Measurements from ENCODE around the gene FRMD4B.
"Not testable (repeated sequence)": the region's sequence is repeated elsewhere in the genome, so short reads cannot be mapped to it uniquely, and the experiment has no call there.

The FRMD4B gene

DNA sequence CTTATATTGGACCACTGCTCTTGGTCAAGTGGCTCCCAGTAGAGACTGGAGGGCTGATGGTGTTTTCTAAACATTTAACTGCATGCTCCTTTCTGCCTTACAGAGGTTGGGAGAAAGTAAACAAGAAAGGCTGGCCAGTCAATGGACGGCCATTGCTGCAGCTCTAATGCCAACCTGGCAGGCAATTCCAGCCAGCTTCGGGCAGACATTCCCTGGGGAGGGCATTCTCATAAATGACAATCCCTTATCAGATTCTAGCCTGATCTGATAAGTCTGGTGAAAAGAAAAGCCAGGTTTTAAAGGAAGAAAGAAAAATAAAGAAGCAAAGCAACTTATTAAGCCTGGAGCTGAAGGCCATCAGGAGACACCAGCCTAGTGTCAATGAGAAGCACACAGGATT, 60.7 kb downstream of the FRMD4B start:
- Histone ChIP-seq H3K4me2 (no peak overlapping the region), H3K36me3 (ENCODE audit: insufficient read depth) (no peaks in the 10 kb centered on the region), H2AFZ (ENCODE audit: low read depth) (no peak overlapping the region), H4K20me1 (ENCODE audit: insufficient read depth) (no peaks in the 10 kb centered on the region), H3K79me2 (ENCODE audit: insufficient read depth, low read depth) (no peaks in the 10 kb centered on the region), H3K4me1 (ENCODE audit: low read depth, poor library complexity, severe bottlenecking) (peaks cover 37% of the 10 kb centered on the region), H3K9ac (no peak overlapping the region), H3K27me3 (ENCODE audit: insufficient read depth, low read depth) (no peaks in the 10 kb centered on the region; the same call in 1 of the 2 replicates), H3K4me3 (IDR thresholded peaks at IDR 0.05; ENCODE audit: insufficient read depth, low read depth, low read length) (no peak overlapping the region), H3K27ac (no peak overlapping the region)
- TF ChIP-seq, protein P1, sequence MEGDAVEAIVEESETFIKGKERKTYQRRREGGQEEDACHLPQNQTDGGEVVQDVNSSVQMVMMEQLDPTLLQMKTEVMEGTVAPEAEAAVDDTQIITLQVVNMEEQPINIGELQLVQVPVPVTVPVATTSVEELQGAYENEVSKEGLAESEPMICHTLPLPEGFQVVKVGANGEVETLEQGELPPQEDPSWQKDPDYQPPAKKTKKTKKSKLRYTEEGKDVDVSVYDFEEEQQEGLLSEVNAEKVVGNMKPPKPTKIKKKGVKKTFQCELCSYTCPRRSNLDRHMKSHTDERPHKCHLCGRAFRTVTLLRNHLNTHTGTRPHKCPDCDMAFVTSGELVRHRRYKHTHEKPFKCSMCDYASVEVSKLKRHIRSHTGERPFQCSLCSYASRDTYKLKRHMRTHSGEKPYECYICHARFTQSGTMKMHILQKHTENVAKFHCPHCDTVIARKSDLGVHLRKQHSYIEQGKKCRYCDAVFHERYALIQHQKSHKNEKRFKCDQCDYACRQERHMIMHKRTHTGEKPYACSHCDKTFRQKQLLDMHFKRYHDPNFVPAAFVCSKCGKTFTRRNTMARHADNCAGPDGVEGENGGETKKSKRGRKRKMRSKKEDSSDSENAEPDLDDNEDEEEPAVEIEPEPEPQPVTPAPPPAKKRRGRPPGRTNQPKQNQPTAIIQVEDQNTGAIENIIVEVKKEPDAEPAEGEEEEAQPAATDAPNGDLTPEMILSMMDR (conservative IDR thresholded peaks at IDR 0.05; ENCODE audit: low read depth, low read length): no peak

DNA sequence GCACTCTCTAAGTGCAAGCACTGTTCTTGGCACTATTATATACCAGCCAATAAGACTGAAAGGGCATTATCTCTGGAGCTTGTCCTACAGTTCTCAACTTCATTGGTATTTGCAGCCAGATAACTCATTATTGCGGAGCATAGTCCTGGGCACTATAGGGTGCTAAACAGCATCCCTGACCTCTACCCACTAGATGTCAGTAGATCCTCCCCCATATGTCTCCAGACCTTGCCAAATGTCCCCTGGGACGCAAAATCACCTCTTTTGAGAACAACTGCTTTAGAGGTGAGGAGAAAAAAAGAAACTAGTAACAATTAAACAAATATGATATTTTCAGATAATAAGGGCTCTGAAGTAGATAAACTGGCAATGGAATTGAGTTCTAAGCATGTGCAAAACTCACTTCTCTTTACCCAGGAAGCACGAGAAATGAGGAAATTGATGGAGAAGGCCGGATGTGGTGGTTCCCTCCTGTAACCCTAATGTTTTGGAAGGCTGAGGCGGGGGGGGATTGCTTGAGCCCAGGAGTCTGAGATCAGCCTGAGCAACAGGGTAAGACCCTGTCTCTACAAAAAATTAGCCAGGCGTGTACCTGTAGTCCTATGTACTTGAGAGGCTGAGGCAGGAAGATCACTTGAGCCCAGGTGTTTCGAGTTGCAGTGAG, 61.4 kb downstream of the FRMD4B start:
- no peaks in the 10 kb centered on the region for H4K20me1 ChIP-seq (ENCODE audit: insufficient read depth)
- no peaks in the 10 kb centered on the region; the same call in 1 of the 2 replicates for H3K27me3 ChIP-seq (ENCODE audit: insufficient read depth, low read depth)
- peaks cover 38% of the 10 kb centered on the region for H3K4me1 ChIP-seq (ENCODE audit: low read depth, poor library complexity, severe bottlenecking)
- TF ChIP-seq, protein P1 (conservative IDR thresholded peaks at IDR 0.05; ENCODE audit: low read depth, low read length): peak; percentile 34; the same call in 1 of the 2 replicates
- no peak overlapping the region for H2AFZ ChIP-seq (ENCODE audit: low read depth)
- H3K4me3 ChIP-seq (IDR thresholded peaks at IDR 0.05; ENCODE audit: insufficient read depth, low read depth, low read length): no peak overlapping the region
- H3K27ac ChIP-seq: no peak overlapping the region
- no peaks in the 10 kb centered on the region for H3K79me2 ChIP-seq (ENCODE audit: insufficient read depth, low read depth)
- H3K9ac ChIP-seq: no peak overlapping the region
- H3K4me2 ChIP-seq: no peak overlapping the region
- no peaks in the 10 kb centered on the region for H3K36me3 ChIP-seq (ENCODE audit: insufficient read depth)

DNA sequence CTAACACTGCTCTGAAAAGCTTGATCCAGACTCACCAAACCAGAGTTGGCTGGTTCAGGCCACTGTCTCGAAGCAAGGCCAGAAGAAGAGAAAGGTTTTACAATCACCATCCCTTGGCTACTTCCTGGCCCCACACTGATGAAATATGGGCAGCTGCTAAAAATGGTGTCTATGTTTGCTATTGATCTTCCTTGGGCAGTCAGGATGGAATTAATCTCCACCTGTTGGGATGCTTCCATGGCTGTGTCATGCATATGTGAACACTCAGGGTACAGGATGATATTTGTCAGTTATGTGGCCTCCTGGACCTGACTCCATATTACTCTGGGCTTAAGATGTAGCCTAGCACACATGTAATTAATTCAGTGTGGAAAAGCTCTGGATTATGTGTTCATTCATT, 61.9 kb downstream of the FRMD4B start:
- Histone ChIP-seq H3K27ac (no peak overlapping the region), H4K20me1 (ENCODE audit: insufficient read depth) (no peaks in the 10 kb centered on the region), H3K4me1 (ENCODE audit: low read depth, poor library complexity, severe bottlenecking) (peaks cover 38% of the 10 kb centered on the region), H3K27me3 (ENCODE audit: insufficient read depth, low read depth) (no peaks in the 10 kb centered on the region; the same call in 1 of the 2 replicates), H3K9ac (no peak overlapping the region), H3K4me2 (no peak overlapping the region), H3K79me2 (ENCODE audit: insufficient read depth, low read depth) (no peaks in the 10 kb centered on the region), H3K36me3 (ENCODE audit: insufficient read depth) (no peaks in the 10 kb centered on the region), H2AFZ (ENCODE audit: low read depth) (no peak overlapping the region), H3K4me3 (IDR thresholded peaks at IDR 0.05; ENCODE audit: insufficient read depth, low read depth, low read length) (no peak overlapping the region)
- TF ChIP-seq, protein P1 (conservative IDR thresholded peaks at IDR 0.05; ENCODE audit: low read depth, low read length): no peak

DNA sequence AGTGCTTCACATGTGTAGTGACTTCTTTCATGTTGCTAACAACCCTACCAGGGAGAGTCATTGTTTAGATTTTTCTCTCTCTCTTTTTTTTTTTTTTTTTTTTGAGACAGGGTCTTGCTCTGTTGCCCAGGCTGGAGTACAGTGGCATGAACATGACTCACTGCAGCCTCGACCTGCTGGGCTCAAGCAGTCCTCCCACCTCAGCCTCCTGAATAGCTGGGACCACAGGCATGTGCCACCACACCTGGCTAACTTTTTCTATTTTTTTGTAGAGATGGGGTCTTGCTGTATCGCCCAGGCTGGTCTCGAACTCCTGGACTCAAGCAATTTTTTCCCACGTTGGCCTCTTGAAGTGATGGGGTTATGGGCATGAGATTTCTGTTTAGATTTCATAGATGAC, 63.4 kb downstream of the FRMD4B start:
- not testable (repeated sequence) for H3K4me2 ChIP-seq; H3K79me2 ChIP-seq (ENCODE audit: insufficient read depth, low read depth); H3K27me3 ChIP-seq (ENCODE audit: insufficient read depth, low read depth); H4K20me1 ChIP-seq (ENCODE audit: insufficient read depth); H3K36me3 ChIP-seq (ENCODE audit: insufficient read depth); H3K9ac ChIP-seq; H2AFZ ChIP-seq (ENCODE audit: low read depth); H3K27ac ChIP-seq; H3K4me3 ChIP-seq (IDR thresholded peaks at IDR 0.05; ENCODE audit: insufficient read depth, low read depth, low read length)
- H3K4me1 ChIP-seq (ENCODE audit: low read depth, poor library complexity, severe bottlenecking): peaks cover 33% of the 10 kb centered on the region

DNA sequence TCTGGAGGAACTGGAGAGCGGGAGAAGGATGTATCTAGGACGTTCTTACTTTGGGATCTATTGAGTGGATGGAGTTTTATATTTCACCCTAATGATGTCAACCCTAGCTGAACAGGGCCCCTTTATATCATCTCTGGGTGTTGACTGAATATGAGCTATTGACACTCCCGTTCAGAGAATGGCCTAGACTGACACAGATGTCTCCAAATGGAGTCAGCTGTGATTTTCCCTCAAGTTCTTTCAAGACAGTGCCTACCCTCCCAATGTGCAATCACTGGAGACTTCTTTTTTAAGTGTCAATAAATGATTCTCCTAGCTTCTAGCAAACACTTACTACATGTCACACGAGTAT, 63.8 kb downstream of the FRMD4B start:
- no peak overlapping the region for H3K4me2 ChIP-seq
- H3K36me3 ChIP-seq (ENCODE audit: insufficient read depth): no peaks in the 10 kb centered on the region
- no peak overlapping the region for H3K9ac ChIP-seq
- H3K4me1 ChIP-seq (ENCODE audit: low read depth, poor library complexity, severe bottlenecking): peaks cover 29% of the 10 kb centered on the region
- no peaks in the 10 kb centered on the region for H3K27me3 ChIP-seq (ENCODE audit: insufficient read depth, low read depth)
- TF ChIP-seq, protein P1 (conservative IDR thresholded peaks at IDR 0.05; ENCODE audit: low read depth, low read length): no peak
- no peak overlapping the region for H3K27ac ChIP-seq
- H4K20me1 ChIP-seq (ENCODE audit: insufficient read depth): no peaks in the 10 kb centered on the region
- no peaks in the 10 kb centered on the region for H3K79me2 ChIP-seq (ENCODE audit: insufficient read depth, low read depth)
- H2AFZ ChIP-seq (ENCODE audit: low read depth): no peak overlapping the region
- H3K4me3 ChIP-seq (IDR thresholded peaks at IDR 0.05; ENCODE audit: insufficient read depth, low read depth, low read length): no peak overlapping the region
